Measurements from ENCODE around the gene LRRC47. TPM values are rescaled to one million over a fixed set of nuclear protein-coding genes. Genes with fewer than 3 reads are reported as not detected.

The LRRC47 gene
- 10 to 100 TPM; 37.3 to 49.1 (median 44.5) TPM for total RNA-seq
- total RNA-seq (2013): 33.6 TPM
- total RNA-seq: 48.5 to 92.3 (median 70.7) reads per million in 29 experiments

GRCh38 chr1:3796215-3797061 lies at the start of gene LRRC47:
LRRC47 (minus strand) TSS chr1:3796498; CDS start chr1:3796476, 22 bp downstream.
- ChIA-PET CTCF (interaction anchor here in 1 of 2 donors (1.1 to 2.3 kb wide), 2 partner anchors 9 to 20 kb away, joined by 4 to 7 read pairs; no protein-coding TSS in a partner anchor), POLR2A (no interaction called here)
- Mint-ChIP-seq H3K9me3 (no peaks in the 10 kb centered on the region), H3K4me1 (peaks cover 39 to 50% (median 45%) of the 10 kb centered on the region in 3 donors), H3K4me3 (peak within 1 kb of the TSS; percentile 84 to 93 (median 92)), H3K27ac (peak within 1 kb of the TSS; percentile 94), H3K36me3 (no peaks in the 10 kb centered on the region), H3K27me3 (peaks cover 14 to 16% of the 10 kb centered on the region in 2 donors)
- peaks cover 0 to 12% of the 10 kb centered on the region in 2 experiments for H3K27me3 ChIP-seq (replicated peaks in 1 of 2; ENCODE audit: control insufficient read depth in 2 of 2, extremely low read depth in 1 of 2, insufficient read depth in 2 of 2, low read length in 1 of 2)
- ATAC-seq (replicated peaks in 1 of 4): peak; percentile 100
- peak within 1 kb of the TSS; percentile 63 to 86 for H3K4me3 ChIP-seq (ENCODE audit: control insufficient read depth in 1 of 2, extremely low read depth in 1 of 2, low read length in 1 of 2)
- H3K36me3 ChIP-seq (ENCODE audit: control insufficient read depth in 2 of 2, extremely low read depth in 1 of 2, insufficient read depth in 1 of 2, low read length in 1 of 2): peaks cover 0 to 6% of the 10 kb centered on the region in 2 donors
- H3K27ac ChIP-seq (ENCODE audit: low read length): peak within 1 kb of the TSS; percentile 73
- WGBS (ENCODE audit: insufficient coverage): 5% methylated on average over 59 of the region's 60 CpGs
- H3K9me3 ChIP-seq: no peaks in the 10 kb centered on the region
- peak; percentile 87 to 98 (median 94) for DNase-seq
- H3K4me1 ChIP-seq (ENCODE audit: control insufficient read depth in 1 of 2, extremely low read depth in 1 of 2, insufficient read depth in 2 of 2, low read length in 2 of 2): peaks cover 16 to 39% of the 10 kb centered on the region in 2 experiments

GRCh38 chr1:3842912-3843311 lies 46.6 kb upstream of the LRRC47 start:
- H3K4me1 ChIP-seq (ENCODE audit: control insufficient read depth in 1 of 2, extremely low read depth in 1 of 2, insufficient read depth in 2 of 2, low read length in 2 of 2): no peaks in the 10 kb centered on the region
- H3K4me3 Mint-ChIP-seq: no peak overlapping the region
- ChIA-PET POLR2A (no interaction called here), CTCF (interaction anchor here in 1 of 2 donors (0.6 kb wide), 1 partner anchor 115 kb away, joined by 6 read pairs; no protein-coding TSS in a partner anchor)
- no peak for DNase-seq
- H3K4me3 ChIP-seq (ENCODE audit: control insufficient read depth in 1 of 2, extremely low read depth in 1 of 2, low read length in 1 of 2): no peak overlapping the region
- no peaks in the 10 kb centered on the region for H3K4me1 Mint-ChIP-seq
- 100% methylated on average over 4 of the region's 9 CpGs for WGBS (ENCODE audit: insufficient coverage)
- peaks cover 26 to 74% of the 10 kb centered on the region in 2 donors for H3K36me3 ChIP-seq (ENCODE audit: control insufficient read depth in 2 of 2, extremely low read depth in 1 of 2, insufficient read depth in 1 of 2, low read length in 1 of 2)
- ATAC-seq (replicated peaks in 1 of 4): no peak
- no peak overlapping the region for H3K27ac Mint-ChIP-seq
- H3K27me3 Mint-ChIP-seq: no peaks in the 10 kb centered on the region
- H3K9me3 ChIP-seq: no peaks in the 10 kb centered on the region
- H3K36me3 Mint-ChIP-seq: peaks cover 60% of the 10 kb centered on the region
- H3K27me3 ChIP-seq (replicated peaks in 1 of 2; ENCODE audit: control insufficient read depth in 2 of 2, extremely low read depth in 1 of 2, insufficient read depth in 2 of 2, low read length in 1 of 2): no peaks in the 10 kb centered on the region
- H3K9me3 Mint-ChIP-seq: no peaks in the 10 kb centered on the region
- H3K27ac ChIP-seq (ENCODE audit: low read length): no peak overlapping the region

GRCh38 chr1:3841491-3841890 lies 45.2 kb upstream of the LRRC47 start:
- Mint-ChIP-seq H3K4me1 (no peaks in the 10 kb centered on the region), H3K27ac (no peak overlapping the region), H3K36me3 (peaks cover 61% of the 10 kb centered on the region), H3K4me3 (no peak overlapping the region), H3K9me3 (peaks cover 0 to 4% (median 4%) of the 10 kb centered on the region in 3 donors), H3K27me3 (no peaks in the 10 kb centered on the region)
- ChIA-PET POLR2A (no interaction called here), CTCF (no interaction called here)
- H3K27me3 ChIP-seq (replicated peaks in 1 of 2; ENCODE audit: control insufficient read depth in 2 of 2, extremely low read depth in 1 of 2, insufficient read depth in 2 of 2, low read length in 1 of 2): no peaks in the 10 kb centered on the region
- no peak overlapping the region for H3K4me3 ChIP-seq (ENCODE audit: control insufficient read depth in 1 of 2, extremely low read depth in 1 of 2, low read length in 1 of 2)
- no peak for ATAC-seq (replicated peaks in 1 of 4)
- DNase-seq: no peak
- no peak overlapping the region for H3K27ac ChIP-seq (ENCODE audit: low read length)
- H3K36me3 ChIP-seq (ENCODE audit: control insufficient read depth in 2 of 2, extremely low read depth in 1 of 2, insufficient read depth in 1 of 2, low read length in 1 of 2): peaks cover 29 to 73% of the 10 kb centered on the region in 2 donors
- no peaks in the 10 kb centered on the region for H3K4me1 ChIP-seq (ENCODE audit: control insufficient read depth in 1 of 2, extremely low read depth in 1 of 2, insufficient read depth in 2 of 2, low read length in 2 of 2)
- WGBS (ENCODE audit: insufficient coverage): 97% methylated on average over 5 of the region's 7 CpGs
- no peaks in the 10 kb centered on the region for H3K9me3 ChIP-seq

GRCh38 chr1:3838788-3839187 lies 42.5 kb upstream of the LRRC47 start:
- WGBS (ENCODE audit: insufficient coverage): 91% methylated on average over 6 of the region's 11 CpGs
- Mint-ChIP-seq H3K27ac (no peak overlapping the region), H3K27me3 (no peaks in the 10 kb centered on the region), H3K4me1 (no peaks in the 10 kb centered on the region), H3K4me3 (no peak overlapping the region), H3K9me3 (peaks cover 0 to 4% (median 4%) of the 10 kb centered on the region in 3 donors), H3K36me3 (peaks cover 69% of the 10 kb centered on the region)
- H3K4me3 ChIP-seq (ENCODE audit: control insufficient read depth in 1 of 2, extremely low read depth in 1 of 2, low read length in 1 of 2): no peak overlapping the region
- H3K27me3 ChIP-seq (replicated peaks in 1 of 2; ENCODE audit: control insufficient read depth in 2 of 2, extremely low read depth in 1 of 2, insufficient read depth in 2 of 2, low read length in 1 of 2): no peaks in the 10 kb centered on the region
- ATAC-seq (replicated peaks in 1 of 4) (no peak), DNase-seq (no peak)
- ChIA-PET POLR2A (no interaction called here), CTCF (interaction anchor here in 1 of 2 donors (0.5 kb wide), 1 partner anchor 105 kb away, joined by 3 read pairs; no protein-coding TSS in a partner anchor)
- H3K27ac ChIP-seq (ENCODE audit: low read length): no peak overlapping the region
- H3K9me3 ChIP-seq: no peaks in the 10 kb centered on the region
- no peaks in the 10 kb centered on the region for H3K4me1 ChIP-seq (ENCODE audit: control insufficient read depth in 1 of 2, extremely low read depth in 1 of 2, insufficient read depth in 2 of 2, low read length in 2 of 2)
- H3K36me3 ChIP-seq (ENCODE audit: control insufficient read depth in 2 of 2, extremely low read depth in 1 of 2, insufficient read depth in 1 of 2, low read length in 1 of 2): peaks cover 29 to 70% of the 10 kb centered on the region in 2 donors

GRCh38 chr1:3837685-3838084 lies 41.4 kb upstream of the LRRC47 start:
- no peaks in the 10 kb centered on the region for H3K27me3 Mint-ChIP-seq
- Histone ChIP-seq H3K36me3 (ENCODE audit: control insufficient read depth in 2 of 2, extremely low read depth in 1 of 2, insufficient read depth in 1 of 2, low read length in 1 of 2) (peaks cover 28 to 72% of the 10 kb centered on the region in 2 donors), H3K27ac (ENCODE audit: low read length) (no peak overlapping the region), H3K27me3 (replicated peaks in 1 of 2; ENCODE audit: control insufficient read depth in 2 of 2, extremely low read depth in 1 of 2, insufficient read depth in 2 of 2, low read length in 1 of 2) (no peaks in the 10 kb centered on the region), H3K4me3 (ENCODE audit: control insufficient read depth in 1 of 2, extremely low read depth in 1 of 2, low read length in 1 of 2) (no peak overlapping the region), H3K4me1 (ENCODE audit: control insufficient read depth in 1 of 2, extremely low read depth in 1 of 2, insufficient read depth in 2 of 2, low read length in 2 of 2) (no peaks in the 10 kb centered on the region), H3K9me3 (no peaks in the 10 kb centered on the region)
- H3K36me3 Mint-ChIP-seq: peaks cover 69% of the 10 kb centered on the region
- no peak overlapping the region for H3K27ac Mint-ChIP-seq
- ChIA-PET CTCF (no interaction called here), POLR2A (no interaction called here)
- no peaks in the 10 kb centered on the region for H3K4me1 Mint-ChIP-seq
- DNase-seq (no peak), ATAC-seq (replicated peaks in 1 of 4) (no peak)
- no peak overlapping the region for H3K4me3 Mint-ChIP-seq
- WGBS (ENCODE audit: insufficient coverage): 100% methylated on average over 1 of the region's 1 CpG
- H3K9me3 Mint-ChIP-seq: peaks cover 0 to 4% (median 4%) of the 10 kb centered on the region in 3 donors

GRCh38 chr1:3837200-3837599 lies 40.9 kb upstream of the LRRC47 start:
- Histone ChIP-seq H3K36me3 (ENCODE audit: control insufficient read depth in 2 of 2, extremely low read depth in 1 of 2, insufficient read depth in 1 of 2, low read length in 1 of 2) (peaks cover 23 to 72% of the 10 kb centered on the region in 2 donors), H3K27ac (ENCODE audit: low read length) (no peak overlapping the region), H3K4me1 (ENCODE audit: control insufficient read depth in 1 of 2, extremely low read depth in 1 of 2, insufficient read depth in 2 of 2, low read length in 2 of 2) (no peaks in the 10 kb centered on the region), H3K9me3 (no peaks in the 10 kb centered on the region), H3K4me3 (ENCODE audit: control insufficient read depth in 1 of 2, extremely low read depth in 1 of 2, low read length in 1 of 2) (no peak overlapping the region), H3K27me3 (replicated peaks in 1 of 2; ENCODE audit: control insufficient read depth in 2 of 2, extremely low read depth in 1 of 2, insufficient read depth in 2 of 2, low read length in 1 of 2) (no peaks in the 10 kb centered on the region)
- Mint-ChIP-seq H3K27me3 (no peaks in the 10 kb centered on the region), H3K9me3 (peaks cover 0 to 4% (median 4%) of the 10 kb centered on the region in 3 donors), H3K4me3 (no peak overlapping the region), H3K27ac (no peak overlapping the region), H3K4me1 (no peaks in the 10 kb centered on the region), H3K36me3 (peaks cover 67% of the 10 kb centered on the region)
- DNase-seq: no peak
- CTCF ChIA-PET: no interaction called here
- POLR2A ChIA-PET: no interaction called here
- 100% methylated on average over 1 of the region's 6 CpGs for WGBS (ENCODE audit: insufficient coverage)
- ATAC-seq (replicated peaks in 1 of 4): no peak

Measured in T-cell (primary cell).